Sciatic nerve (tissue), 2 donors: ENCODE data around the gene EIF4E2. TPM values are rescaled to one million over a fixed set of nuclear protein-coding genes. Genes with fewer than 3 reads are reported as not detected.

ENCODE experiments used
- ATAC-seq: fragments of 200-7000 bp; cut with Tn5 transposase; one replicate; pipeline ENCODE4 v1.9.1; 2020; ENCODE audit warnings: mild to moderate bottlenecking, moderate library complexity
- DNase-seq: peaks from one replicate; pipeline ENCODE4 v3.0.0-alpha.2; 2020; ENCODE audit warnings: low spot score
- intact Hi-C: fragments of 100-400 bp; cut with DNase I; formaldehyde crosslinking; loops from one replicate; pipeline ENCODE4 v1.14.2; 2022
- total RNA-seq: library from RNA; stranded (reverse); fragmentation: NEBNext Ultra II Directional; extraction: Animal tissue kit (Norgen Biotek cat#: 25700); gene quantifications from one replicate; pipeline ENCODE4 v1.2.1, GENCODE V29; 2021
- donor health status: DM: no; HTN: no; CAD: no.
- donor health status: DM: no; HTN: no; CAD: no.

Gene EIF4E2
- total RNA-seq, 1 donor from 2014 or later, result 41.0 TPM

DNA sequence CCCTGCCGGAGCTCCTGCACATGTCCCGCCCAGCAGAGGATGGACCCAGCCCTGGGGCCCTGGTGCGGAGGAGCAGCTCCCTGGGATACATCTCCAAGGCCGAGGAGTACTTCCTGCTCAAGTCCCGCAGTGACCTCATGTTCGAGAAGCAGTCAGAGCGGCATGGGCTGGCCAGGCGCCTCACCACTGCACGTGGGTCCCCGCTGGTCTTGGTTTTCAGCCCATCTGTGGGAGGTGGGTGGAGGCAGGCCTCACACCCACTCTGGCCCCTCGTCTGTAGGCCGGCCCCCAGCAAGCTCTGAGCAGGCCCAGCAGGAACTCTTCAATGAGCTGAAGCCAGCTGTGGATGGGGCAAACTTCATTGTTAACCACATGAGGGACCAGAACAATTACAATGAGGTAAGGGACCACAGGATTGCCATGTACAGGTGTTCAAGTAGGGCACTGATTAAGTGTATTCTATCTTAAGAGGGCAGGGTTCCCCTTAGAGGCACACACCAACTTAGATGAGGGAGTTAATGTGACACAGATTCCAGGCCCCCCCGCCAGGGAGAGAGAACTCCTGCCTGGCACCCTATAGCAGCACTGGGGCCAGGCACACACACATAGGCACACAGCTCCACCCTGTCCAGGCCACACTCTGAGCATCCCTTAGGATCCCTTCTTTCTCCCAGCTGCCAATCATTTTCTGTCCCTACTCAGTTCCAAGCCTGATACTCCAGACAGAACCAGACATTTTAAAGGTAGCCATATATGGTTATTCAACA is 16.4 kb upstream of the EIF4E2 start:
- peak; percentile 30 for DNase-seq
- no peak for ATAC-seq
- intact Hi-C loops, result no loop called here

DNA sequence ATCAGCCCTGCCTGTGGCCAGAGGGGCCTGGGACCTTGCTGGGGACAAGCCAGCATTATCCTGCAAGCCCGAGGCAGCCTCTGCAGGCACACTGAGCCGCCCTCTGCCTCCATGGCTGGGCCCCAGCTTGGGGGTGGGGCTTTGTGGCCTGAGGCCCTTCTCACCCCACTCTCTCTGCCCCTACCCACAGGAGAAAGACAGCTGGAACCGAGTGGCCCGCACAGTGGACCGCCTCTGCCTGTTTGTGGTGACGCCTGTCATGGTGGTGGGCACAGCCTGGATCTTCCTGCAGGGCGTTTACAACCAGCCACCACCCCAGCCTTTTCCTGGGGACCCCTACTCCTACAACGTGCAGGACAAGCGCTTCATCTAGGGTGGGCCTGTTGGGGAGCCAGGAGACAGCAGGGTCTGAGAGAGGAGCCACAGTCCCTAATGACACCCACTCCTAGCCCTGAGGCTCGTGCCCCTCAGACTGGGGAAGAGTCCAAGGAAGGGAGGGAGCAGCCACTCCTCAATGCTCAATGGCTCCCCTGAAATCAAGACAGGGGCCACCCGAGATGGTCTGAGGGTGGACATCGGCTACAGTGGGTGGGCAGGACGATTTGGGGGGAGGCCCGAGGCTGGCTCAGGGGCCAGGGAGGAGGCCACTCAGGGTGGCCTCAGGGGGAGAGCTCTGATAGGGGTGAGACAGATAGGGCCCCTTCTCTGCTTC is 15.4 kb upstream of the EIF4E2 start:
- DNase-seq (peak; percentile 25), ATAC-seq (no peak)
- intact Hi-C loops, result no loop called here

DNA sequence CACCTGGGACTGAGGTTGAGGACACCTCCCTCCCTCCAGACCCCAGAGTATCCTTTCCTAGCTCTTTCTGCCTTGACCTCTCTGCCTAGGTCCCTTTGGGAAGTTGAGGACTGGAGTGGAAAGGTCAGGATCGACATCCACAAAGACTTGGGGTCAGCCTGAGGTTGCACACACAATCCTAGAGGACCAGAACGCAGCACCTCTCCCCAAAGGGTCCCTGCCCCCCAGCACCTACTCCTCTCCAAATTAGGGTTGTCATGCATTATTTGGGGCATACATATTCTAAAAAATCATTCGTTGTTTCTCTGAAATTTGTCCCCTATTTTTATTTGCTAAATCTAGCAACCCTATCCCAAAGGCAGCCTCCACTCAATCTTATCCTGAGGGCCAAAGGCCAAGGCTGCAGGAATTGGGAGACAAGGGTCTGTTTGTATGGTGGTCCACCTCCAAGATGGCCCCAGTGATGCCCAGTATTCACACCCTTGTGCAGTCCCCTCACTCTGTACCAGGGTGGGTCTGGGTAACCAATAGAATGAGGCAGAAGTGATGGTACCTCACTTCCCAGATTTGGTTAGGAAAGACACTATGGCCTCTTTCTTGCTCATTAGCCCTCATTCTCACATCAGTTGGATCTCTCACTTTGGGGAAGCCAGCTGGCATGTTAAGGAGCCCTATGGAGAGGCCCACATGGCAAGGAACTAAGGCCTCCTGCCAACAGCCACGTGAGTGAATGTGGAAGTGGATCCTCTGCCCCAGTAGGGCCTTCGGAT is 14.5 kb upstream of the EIF4E2 start:
- ATAC-seq (no peak), DNase-seq (peak; percentile 19)
- intact Hi-C loops, result no loop called here

DNA sequence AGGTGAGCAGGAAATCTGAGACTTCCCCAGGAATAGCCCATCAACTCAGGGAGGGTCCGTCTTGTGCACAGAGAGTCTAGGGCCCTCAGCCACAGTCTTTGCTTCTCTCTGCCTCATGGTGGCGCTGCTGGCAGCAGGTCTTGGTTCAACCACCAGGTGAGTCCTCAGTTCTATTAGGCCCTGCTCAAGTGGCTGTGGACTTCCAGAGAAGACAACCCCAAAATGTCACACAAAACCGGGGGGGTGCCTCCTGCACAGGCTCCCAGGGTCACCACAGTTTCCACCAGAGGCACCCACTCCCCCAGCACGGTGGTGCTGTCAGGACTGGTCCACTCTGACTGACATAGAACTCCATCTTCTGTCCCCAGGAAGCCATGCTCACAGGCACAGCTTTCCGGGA is 13.4 kb upstream of the EIF4E2 start:
- no peak for ATAC-seq
- intact Hi-C loops, result no loop called here
- peak; percentile 37 for DNase-seq

GRCh38 chr2:232537499-232537898 is 13.0 kb upstream of the EIF4E2 start:
- intact Hi-C loops, result no loop called here
- DNase-seq (peak; percentile 40), ATAC-seq (no peak)

DNA sequence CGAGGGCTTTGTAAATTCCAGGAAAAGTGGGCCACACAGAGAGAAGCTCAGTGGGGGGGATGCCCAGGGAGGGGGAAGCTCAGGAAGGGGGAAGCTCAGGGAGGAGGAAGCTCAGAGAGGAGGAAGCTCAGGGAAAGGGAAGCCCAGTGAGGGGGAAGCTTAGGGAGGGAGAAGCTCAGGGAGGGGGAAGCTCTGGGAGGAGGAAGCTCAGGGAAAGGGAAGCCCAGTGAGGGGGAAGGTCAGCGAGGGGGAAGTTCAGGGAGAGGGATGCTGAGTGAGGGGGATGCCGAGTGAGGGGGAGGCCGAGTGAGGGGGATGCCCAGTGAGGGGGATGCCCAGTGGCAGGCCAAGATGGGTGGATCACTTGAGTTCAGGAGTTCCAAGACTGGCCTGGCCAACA is 11.8 kb upstream of the EIF4E2 start:
- ATAC-seq, result no peak
- no peak for DNase-seq
- intact Hi-C loops, result no loop called here

GRCh38 chr2:232539298-232540231 is 10.9 kb upstream of the EIF4E2 start, which contains the start of gene CHRNG:
TSS of gene CHRNG (plus strand) at chr2:232539692. CDS start at chr2:232539748, 56 bp downstream.
- ATAC-seq (no peak), DNase-seq (peak; percentile 31)
- intact Hi-C loops, result no loop called here

DNA sequence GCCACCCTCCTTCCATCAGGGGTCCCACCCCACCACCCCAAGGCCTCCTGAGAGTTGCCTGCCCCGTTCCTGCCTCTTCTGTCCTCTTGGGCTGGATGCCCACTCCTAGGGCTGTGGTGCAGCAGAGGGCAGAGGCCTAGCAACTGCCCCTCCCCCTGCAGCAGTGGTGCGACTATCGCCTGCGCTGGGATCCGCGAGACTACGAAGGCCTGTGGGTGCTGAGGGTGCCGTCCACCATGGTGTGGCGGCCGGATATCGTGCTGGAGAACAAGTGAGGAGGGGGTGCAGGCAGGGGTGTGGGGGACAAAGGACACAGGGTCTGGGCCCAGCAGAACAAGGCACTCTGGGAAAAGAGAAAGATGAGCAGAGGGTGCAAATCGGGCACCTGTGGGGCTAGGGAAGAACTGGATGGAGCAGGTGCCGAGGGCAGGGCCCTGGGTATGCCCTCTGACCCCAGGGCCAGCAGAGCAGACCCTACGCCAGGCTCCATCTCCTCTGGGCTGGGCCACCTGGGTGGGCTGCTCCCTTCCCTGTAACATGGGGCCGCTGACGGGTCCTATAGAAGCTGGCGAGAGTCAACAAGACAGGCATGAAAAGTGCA is 9.9 kb upstream of the EIF4E2 start:
- no peak for ATAC-seq
- peak; percentile 50 for DNase-seq
- intact Hi-C loops, result no loop called here

- DNase-seq (peak; percentile 45), ATAC-seq (no peak)
- intact Hi-C loops, result no loop called here
Measured at GRCh38 chr2:232541195-232541960, 9.1 kb upstream of the EIF4E2 start.

- DNase-seq, result peak; percentile 38
- intact Hi-C loops, result no loop called here
- ATAC-seq, result no peak
Measured at GRCh38 chr2:232541961-232542714, 8.4 kb upstream of the EIF4E2 start.

- ATAC-seq (no peak), DNase-seq (peak; percentile 33)
Measured at GRCh38 chr2:232542715-232543467, 7.6 kb upstream of the EIF4E2 start.

DNA sequence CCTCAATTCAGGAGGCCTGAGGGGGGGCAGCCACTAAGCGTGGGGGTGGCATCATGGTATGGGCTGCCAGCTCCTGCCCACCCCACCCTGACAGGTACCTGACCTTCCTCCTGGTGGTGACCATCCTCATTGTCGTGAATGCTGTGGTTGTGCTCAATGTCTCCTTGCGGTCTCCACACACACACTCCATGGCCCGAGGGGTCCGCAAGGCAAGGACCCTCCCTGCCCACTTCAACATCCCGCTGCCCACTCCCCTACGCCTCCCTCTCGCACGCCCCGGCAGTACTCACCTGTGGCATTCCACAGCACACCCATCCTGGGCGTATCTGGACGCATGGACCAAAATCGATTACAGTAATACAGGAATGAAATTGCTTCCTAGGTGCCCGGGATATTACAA is 7.0 kb upstream of the EIF4E2 start:
- DNase-seq, result no peak
- ATAC-seq, result no peak
- intact Hi-C loops, result no loop called here

More at GRCh38 chr2:232542715-232543467, 7.6 kb upstream of the EIF4E2 start:
- intact Hi-C loops, result no loop called here

DNA sequence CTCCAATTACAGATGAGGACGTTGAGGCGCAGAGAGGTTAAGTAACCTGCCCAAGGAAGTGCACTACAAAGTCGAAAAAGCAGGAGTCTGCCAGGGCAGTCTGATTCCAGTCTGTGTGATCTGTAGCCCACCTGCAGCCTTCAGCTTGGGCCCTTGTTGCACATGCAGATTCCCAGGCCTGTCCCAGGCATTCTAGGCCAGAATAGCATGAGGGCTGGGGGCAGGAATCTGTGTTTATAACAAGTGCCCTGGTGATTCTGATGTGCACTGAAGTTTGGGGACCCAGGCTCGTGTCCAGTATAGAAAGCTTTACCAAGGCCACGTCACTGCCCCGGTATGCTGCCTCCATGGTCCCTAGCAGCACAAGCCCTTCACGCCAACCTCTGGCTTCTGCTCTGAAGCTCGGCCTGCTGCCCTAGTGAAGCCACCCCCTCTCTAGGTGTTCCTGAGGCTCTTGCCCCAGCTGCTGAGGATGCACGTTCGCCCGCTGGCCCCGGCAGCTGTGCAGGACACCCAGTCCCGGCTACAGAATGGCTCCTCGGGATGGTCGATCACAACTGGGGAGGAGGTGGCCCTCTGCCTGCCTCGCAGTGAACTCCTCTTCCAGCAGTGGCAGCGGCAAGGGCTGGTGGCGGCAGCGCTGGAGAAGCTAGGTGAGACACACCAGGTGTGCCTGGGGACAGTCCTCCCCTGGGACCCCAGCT is 6.4 kb upstream of the EIF4E2 start:
- DNase-seq, result no peak
- no peak for ATAC-seq
- intact Hi-C loops, result no loop called here

GRCh38 chr2:232544674-232545073 is 5.8 kb upstream of the EIF4E2 start:
- intact Hi-C loops, result no loop called here
- DNase-seq (no peak), ATAC-seq (no peak)

GRCh38 chr2:232545511-232546375 is 4.7 kb upstream of the EIF4E2 start:
- intact Hi-C loops, result no loop called here
- ATAC-seq (no peak), DNase-seq (no peak)
